Kidney (tissue), 14 donors: ENCODE data around the gene SCLT1. TPM values are rescaled to one million over a fixed set of nuclear protein-coding genes. Genes with fewer than 3 reads are reported as not detected.

ENCODE experiments used
- DNase-seq, 5 donors: peaks; one replicate each; pipeline ENCODE4 v3.0.0-alpha.2; 2013 to 2020
- FAIRE-seq: peaks from 2 replicates; lab custom pipeline; 2012; peaks lifted over from hg19 to GRCh38; lab: Jason Lieb, UNC
- H3K27ac ChIP-seq, 2 donors: one replicate each; pipeline ENCODE4 v1.7.0; 2013; ENCODE audit warnings: low read depth in 2 of 2, low read length in 2 of 2, inconsistent platforms in 1 of 2
- H3K27me3 ChIP-seq: one replicate; pipeline ENCODE4 v1.7.1; 2013; ENCODE audit warnings: low read length, inconsistent platforms; ENCODE audit not compliant: control insufficient read depth, insufficient read depth
- H3K36me3 ChIP-seq, 3 donors: one replicate each; pipeline versions ENCODE4 v1.7.0 to v1.7.1; 2013; ENCODE audit warnings: low read length in 3 of 3, control low read depth in 1 of 3, inconsistent platforms in 1 of 3; ENCODE audit not compliant: insufficient read depth in 3 of 3, control insufficient read depth in 2 of 3
- H3K4me1 ChIP-seq, 3 donors: one replicate each; pipeline versions ENCODE4 v1.7.0 to v1.7.1; 2013; ENCODE audit warnings: low read length in 3 of 3, inconsistent platforms in 1 of 3, low read depth in 1 of 3; ENCODE audit not compliant: control insufficient read depth in 2 of 3, insufficient read depth in 2 of 3
- H3K4me3 ChIP-seq, 3 donors: one replicate each; pipeline versions ENCODE4 v1.7.0 to v1.8.1; 2013; ENCODE audit warnings: low read length in 3 of 3, control low read depth in 1 of 3, inconsistent platforms in 1 of 3
- H3K9ac ChIP-seq, 3 donors: one replicate each; pipeline versions ENCODE4 v1.7.0 to v1.7.1; 2013; ENCODE audit warnings: low read length in 3 of 3, control low read depth in 1 of 3, inconsistent platforms in 1 of 3
- H3K9me3 ChIP-seq, 3 donors: one replicate each; pipeline versions ENCODE4 v1.7.0 to v1.7.1; 2013; ENCODE audit warnings: low read length in 3 of 3, control low read depth in 1 of 3, inconsistent platforms in 1 of 3; ENCODE audit not compliant: control insufficient read depth in 2 of 3, insufficient read depth in 1 of 3
- intact Hi-C: fragments of 100-400 bp; cut with DNase I; formaldehyde crosslinking; loops from one replicate; pipeline ENCODE4 v1.11.1; 2022
- polyA plus RNA-seq: library from polyadenylated mRNA; stranded (reverse); fragments of 350-450 nt; fragmentation: Illumina TruSeq; extraction: RNeasy Lipid Tissue Mini Kit (QIAGEN cat#74804); gene quantifications from one replicate; pipeline ENCODE4 v1.2.3, GENCODE V29; 2014; ENCODE audit warnings: low read depth, low replicate concordance; ENCODE audit not compliant: insufficient read depth
- total RNA-seq: library from RNA; stranded (reverse); fragmentation: NEBNext Ultra II Directional; extraction: Animal tissue kit (Norgen Biotek cat#: 25700); gene quantifications from one replicate; pipeline ENCODE4 v1.2.1, GENCODE V29; 2021
- TF ChIP-seq, protein P1 (sequence below): IDR thresholded peaks from 3 replicates; pipeline ENCODE4 v1.5.1; 2012; ENCODE audit warnings: mild to moderate bottlenecking, moderate library complexity, borderline replicate concordance; ENCODE audit not compliant: insufficient read depth; ENCODE audit errors: extremely low read depth
- donor health status: control.
- donor health status: control.
- donor health status: control.
- donor health status: control.
- donor health status: control.
- donor health status: DM: yes; HTN: yes; CAD: no.
- donor health status: Normal renal cell carcinoma (clear cell type).

The SCLT1 gene
- total and polyA plus RNA-seq, 2 donors from 2014 or later, result 3.0 to 16.0 TPM

DNA sequence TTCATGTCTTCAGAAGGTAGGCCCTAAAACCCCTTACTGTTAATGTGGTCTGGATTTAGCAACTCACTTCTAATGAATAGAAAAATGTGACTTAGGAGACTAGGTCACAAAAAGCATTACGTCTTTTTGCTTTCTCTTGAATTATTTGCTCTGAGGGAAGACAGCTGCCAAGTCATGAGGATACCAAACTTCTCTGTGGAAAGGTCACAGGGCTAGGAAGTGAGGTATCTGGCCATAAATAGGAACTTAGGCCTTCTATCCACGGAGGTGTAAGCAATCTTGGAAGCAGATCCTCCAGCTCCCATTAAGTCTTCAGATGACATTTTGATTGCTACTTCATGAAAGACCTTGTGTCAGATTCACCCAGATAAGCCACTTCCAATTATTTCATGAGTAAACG is 163.3 kb downstream of the SCLT1 start:
- no peaks in the 10 kb centered on the region for H3K9me3 ChIP-seq
- H3K27ac ChIP-seq, result no peak overlapping the region
- H3K27me3 ChIP-seq, result no peaks in the 10 kb centered on the region
- TF ChIP-seq, protein P1, sequence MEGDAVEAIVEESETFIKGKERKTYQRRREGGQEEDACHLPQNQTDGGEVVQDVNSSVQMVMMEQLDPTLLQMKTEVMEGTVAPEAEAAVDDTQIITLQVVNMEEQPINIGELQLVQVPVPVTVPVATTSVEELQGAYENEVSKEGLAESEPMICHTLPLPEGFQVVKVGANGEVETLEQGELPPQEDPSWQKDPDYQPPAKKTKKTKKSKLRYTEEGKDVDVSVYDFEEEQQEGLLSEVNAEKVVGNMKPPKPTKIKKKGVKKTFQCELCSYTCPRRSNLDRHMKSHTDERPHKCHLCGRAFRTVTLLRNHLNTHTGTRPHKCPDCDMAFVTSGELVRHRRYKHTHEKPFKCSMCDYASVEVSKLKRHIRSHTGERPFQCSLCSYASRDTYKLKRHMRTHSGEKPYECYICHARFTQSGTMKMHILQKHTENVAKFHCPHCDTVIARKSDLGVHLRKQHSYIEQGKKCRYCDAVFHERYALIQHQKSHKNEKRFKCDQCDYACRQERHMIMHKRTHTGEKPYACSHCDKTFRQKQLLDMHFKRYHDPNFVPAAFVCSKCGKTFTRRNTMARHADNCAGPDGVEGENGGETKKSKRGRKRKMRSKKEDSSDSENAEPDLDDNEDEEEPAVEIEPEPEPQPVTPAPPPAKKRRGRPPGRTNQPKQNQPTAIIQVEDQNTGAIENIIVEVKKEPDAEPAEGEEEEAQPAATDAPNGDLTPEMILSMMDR, result no peak
- H3K4me3 ChIP-seq, result no peak overlapping the region
- H3K36me3 ChIP-seq, result no peaks in the 10 kb centered on the region
- intact Hi-C loops, result no loop called here
- DNase-seq (no peak), FAIRE-seq (no peak)
- no peak overlapping the region for H3K9ac ChIP-seq
- no peaks in the 10 kb centered on the region for H3K4me1 ChIP-seq

GRCh38 chr4:128924951-128925350 is 168.4 kb downstream of the SCLT1 start:
- Histone ChIP-seq H3K9ac (no peak overlapping the region), H3K4me1 (no peaks in the 10 kb centered on the region), H3K36me3 (no peaks in the 10 kb centered on the region), H3K27ac (no peak overlapping the region), H3K9me3 (no peaks in the 10 kb centered on the region), H3K4me3 (no peak overlapping the region), H3K27me3 (no peaks in the 10 kb centered on the region)
- TF ChIP-seq, protein P1, result no peak
- no peak for DNase-seq
- no peak for FAIRE-seq
- intact Hi-C loops, result no loop called here

DNA sequence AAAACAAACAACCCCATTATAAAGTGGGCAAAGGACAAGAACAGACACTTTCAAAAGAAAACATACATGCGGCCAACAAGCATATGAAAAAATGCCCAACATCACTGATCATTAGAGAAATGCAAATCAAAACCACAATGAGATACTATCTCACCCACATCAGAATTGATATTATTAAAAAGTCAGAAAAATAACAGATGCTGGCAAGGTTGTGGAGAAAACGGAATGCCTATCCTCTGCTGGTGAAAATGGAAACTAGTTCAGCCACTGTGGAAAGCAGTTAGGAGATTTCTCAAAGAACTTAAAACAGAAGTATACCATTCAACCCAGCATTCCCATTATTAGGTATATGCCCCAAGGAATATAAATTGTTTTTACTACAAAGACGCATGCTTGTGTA is 171.4 kb downstream of the SCLT1 start:
- no peak overlapping the region for H3K9ac ChIP-seq
- no peaks in the 10 kb centered on the region for H3K4me1 ChIP-seq
- H3K9me3 ChIP-seq, result no peaks in the 10 kb centered on the region
- DNase-seq (no peak), FAIRE-seq (no peak)
- H3K27ac ChIP-seq, result no peak overlapping the region
- H3K4me3 ChIP-seq, result no peak overlapping the region
- H3K27me3 ChIP-seq, result no peaks in the 10 kb centered on the region
- intact Hi-C loops, result no loop called here
- TF ChIP-seq, protein P1, result no peak
- H3K36me3 ChIP-seq, result no peaks in the 10 kb centered on the region

GRCh38 chr4:128917781-128918180 is 175.6 kb downstream of the SCLT1 start:
- no peak overlapping the region for H3K4me3 ChIP-seq
- FAIRE-seq (no peak), DNase-seq (no peak)
- no peaks in the 10 kb centered on the region for H3K36me3 ChIP-seq
- TF ChIP-seq, protein P1, result no peak
- no peaks in the 10 kb centered on the region for H3K4me1 ChIP-seq
- no peaks in the 10 kb centered on the region for H3K27me3 ChIP-seq
- no peaks in the 10 kb centered on the region for H3K9me3 ChIP-seq
- no peak overlapping the region for H3K27ac ChIP-seq
- no peak overlapping the region for H3K9ac ChIP-seq
- intact Hi-C loops, result no loop called here
